Measurements from ENCODE around the gene UPK1B.
"Not testable (repeated sequence)": the region's sequence is repeated elsewhere in the genome, so short reads cannot be mapped to it uniquely, and the experiment has no call there.

DNA sequence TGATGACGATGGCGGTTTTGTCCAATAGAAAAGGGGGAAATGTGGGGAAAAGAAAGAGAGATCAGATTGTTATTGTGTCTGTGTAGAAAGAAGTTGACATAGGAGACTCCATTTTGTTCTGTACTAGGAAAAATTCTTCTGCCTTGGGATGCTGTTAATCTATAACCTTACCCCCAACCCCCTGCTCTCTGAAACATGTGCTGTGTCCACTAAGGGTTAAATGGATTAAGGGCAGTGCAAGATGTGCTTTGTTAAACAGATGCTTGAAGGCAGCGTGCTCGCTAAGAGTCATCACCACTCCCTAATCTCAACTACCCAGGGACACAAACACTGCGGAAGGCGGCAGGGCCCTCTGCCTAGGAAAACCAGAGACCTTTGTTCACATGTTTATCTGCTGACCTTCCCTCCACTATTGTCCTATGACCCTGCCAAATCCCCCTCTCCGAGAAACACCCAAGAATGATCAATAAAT is 69.7 kb downstream of the UPK1B start:
- TF ChIP-seq, protein P1, sequence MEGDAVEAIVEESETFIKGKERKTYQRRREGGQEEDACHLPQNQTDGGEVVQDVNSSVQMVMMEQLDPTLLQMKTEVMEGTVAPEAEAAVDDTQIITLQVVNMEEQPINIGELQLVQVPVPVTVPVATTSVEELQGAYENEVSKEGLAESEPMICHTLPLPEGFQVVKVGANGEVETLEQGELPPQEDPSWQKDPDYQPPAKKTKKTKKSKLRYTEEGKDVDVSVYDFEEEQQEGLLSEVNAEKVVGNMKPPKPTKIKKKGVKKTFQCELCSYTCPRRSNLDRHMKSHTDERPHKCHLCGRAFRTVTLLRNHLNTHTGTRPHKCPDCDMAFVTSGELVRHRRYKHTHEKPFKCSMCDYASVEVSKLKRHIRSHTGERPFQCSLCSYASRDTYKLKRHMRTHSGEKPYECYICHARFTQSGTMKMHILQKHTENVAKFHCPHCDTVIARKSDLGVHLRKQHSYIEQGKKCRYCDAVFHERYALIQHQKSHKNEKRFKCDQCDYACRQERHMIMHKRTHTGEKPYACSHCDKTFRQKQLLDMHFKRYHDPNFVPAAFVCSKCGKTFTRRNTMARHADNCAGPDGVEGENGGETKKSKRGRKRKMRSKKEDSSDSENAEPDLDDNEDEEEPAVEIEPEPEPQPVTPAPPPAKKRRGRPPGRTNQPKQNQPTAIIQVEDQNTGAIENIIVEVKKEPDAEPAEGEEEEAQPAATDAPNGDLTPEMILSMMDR (IDR thresholded peaks at IDR 0.05) = not testable (repeated sequence)
- TF ChIP-seq POLR2A (IDR thresholded peaks at IDR 0.05) = not testable (repeated sequence)

Data from Peyer's patch (tissue), 4 donors.